ENCODE measurements around the gene ARSK.

The ARSK gene

DNA sequence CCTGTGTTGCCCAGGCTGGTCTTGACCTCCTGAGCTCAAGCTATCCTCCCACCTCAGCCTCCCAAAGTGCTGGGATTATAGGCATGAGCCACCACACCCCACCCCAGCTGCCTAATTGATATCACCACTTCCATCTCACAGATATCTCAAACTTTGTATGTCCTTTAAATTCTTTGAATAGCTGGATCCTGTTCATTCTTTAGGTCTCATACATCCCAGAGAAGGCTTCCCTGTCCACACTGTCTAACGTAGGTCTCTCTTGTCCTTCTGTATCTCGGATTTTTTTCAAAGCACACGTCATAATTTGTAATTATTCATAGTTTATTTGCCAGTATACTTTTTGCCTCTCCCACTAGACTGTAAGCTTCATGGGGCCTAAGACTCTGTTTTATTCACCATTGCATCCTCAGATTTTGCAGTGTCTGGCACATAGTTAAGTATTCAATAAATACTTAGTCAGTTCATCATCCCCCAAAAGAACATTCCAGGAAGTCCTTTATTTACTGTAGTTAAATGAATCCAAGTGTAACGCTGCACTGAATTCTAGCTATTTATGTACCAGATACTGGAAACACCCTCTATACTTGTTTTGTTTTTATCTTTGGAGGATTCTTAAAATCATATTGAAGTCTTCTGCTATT lies 10.5 kb downstream of the ARSK start:
- no peak for DNase-seq

DNA sequence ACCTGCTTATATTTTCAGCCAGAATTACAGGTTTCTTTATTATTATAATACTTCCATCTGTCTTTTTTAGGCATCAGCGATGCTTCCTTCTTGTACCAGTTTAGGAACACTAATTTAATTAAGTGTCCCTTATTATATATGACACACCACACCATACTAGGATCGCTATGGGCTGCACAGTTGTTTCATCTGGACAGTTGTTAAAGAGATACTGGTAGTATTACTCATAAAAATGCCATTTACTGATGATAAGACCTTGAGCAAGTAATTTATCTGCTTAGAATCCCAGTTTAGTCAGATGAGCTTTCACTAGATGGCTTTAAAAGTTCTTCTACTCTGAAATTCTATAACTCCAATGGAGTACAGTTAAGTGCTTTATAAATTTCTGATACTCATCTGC lies 17.1 kb downstream of the ARSK start:
- no peak for DNase-seq

DNA sequence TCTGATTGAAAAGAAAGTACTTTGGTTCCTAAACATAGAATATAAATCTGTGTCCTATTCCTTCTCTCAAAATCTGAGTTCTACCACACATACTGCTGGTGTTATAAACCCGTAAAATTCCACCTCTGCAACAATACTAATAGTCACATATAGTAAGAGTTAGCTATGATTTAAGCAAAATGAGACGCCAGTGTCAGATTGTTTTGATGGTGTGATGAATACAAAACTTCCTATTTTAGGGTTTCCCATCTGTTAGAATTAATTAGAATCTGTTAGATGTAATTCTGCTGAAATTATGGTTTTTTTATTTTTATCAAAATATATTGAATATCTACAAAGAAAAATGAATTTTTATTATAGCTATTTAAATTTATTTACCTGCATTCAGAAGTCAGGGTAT lies 26.7 kb downstream of the ARSK start:
- no peak for DNase-seq

DNA sequence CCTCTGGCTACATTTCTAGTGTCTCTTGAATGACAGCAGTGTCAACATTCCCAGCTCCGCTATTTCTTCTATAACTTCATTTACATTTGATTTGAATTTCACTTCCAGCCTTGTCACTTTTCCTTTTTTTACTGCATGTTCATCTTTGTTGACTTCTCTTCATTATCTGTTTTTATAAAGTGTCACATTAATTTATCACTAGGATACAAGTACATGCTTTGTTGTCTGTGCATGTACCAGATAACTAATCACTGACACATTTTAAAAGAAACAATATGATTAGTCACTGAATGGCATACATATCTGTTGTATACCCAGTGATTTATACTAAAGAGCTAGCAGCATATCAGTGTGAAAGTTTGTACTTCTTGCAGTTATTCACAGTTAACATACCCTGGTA lies 29.1 kb downstream of the ARSK start:
- no peak for DNase-seq

DNA sequence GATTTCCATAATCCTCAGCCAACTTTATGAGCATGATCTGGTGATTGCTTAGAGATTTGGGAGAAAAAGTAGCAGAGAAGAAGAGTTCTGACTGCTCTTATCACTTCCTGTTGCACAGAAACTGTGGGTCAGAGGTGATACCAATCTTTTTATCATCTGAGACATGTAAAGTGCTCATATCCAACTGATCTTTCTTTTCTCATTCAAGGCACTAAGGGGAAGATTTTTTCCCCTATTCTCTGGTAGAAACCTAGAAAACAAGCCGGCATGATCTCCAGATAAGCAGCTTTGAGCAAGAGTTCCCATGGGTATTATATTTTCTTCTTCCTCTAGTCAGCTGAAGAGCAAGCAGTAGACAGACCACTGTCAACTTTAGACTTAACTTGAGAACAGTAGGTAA lies 36.0 kb downstream of the ARSK start:
- DNase-seq = no peak

DNA sequence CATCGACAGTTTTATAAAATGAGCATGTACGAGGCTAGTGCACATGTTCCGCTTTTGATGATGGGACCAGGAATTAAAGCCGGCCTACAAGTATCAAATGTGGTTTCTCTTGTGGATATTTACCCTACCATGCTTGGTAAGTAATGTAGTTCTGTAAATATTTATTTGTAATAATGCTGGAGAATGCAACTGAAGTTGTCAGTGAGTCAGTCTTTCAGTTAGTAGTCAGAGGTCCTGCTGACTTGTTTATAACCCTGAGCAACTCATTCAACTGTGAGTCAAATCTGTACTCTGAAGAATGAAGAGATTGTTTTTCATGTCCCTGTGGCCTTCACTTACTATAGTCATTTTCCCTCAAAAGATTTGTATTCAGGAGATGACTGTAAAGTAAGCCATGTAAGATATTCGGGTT lies 36.6 kb downstream of the ARSK start:
- no peak for DNase-seq

DNA sequence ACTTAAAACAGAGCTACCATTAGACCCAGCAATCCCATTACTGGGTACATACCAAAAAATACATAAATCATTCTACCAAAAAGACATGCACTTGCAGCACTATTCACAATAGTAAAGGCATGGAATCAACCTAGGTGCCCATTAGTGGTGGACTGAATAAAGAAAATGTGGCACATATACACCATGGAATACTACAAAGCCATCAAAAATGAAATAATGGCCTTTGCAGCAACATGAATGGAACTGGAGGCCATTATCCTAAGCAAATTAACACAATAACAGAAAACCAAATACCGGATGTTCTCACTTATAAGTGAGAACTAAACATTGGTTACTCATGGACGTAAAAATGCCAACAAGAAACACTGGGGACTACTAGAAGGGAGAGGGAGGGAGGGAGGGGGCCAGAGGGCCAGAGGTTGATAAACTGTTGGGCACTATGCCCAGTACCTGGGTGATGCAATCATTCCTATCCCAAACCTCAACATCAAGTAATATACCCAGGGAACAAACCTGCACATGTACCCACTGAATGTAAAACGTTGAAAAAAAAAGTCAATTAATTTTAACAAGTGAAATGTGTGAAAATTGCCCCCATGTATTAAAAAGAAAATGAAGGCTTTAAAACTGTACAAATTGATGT lies 40.5 kb downstream of the ARSK start:
- DNase-seq = no peak

DNA sequence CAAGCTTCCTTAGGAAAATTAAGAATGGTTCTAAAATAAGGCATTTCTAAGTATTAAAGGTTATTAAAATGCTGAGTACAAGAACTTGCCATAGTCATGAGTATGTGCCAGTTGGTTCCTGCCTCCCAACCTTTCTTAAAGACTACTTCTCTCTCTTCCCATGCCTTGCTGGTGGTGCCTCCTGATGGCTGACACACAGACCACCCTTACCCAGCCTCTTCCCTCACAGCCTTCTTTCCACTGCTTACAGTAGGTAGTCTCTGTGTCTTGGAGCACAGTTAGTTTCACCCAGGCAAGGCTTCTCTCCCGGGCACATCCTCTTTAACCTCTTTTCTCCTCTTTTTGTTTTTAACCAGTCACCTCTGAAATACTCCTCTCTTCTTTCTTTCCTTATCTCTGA lies 44.4 kb downstream of the ARSK start:
- DNase-seq = no peak

DNA sequence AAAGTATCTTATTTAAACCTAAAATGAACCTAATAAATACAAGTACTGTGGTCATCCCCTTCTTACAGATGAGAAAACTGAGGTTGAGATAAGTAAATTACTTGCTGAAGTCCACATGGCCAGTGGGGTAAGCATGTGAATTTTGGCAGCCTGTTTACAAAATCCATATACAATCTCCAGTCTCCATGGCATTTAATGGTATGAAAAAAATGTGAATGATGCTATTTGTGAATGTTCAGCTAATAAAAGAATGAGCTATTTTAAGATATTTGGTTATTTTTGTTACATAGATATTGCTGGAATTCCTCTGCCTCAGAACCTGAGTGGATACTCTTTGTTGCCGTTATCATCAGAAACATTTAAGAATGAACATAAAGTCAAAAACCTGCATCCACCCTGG lies 45.7 kb downstream of the ARSK start:
- no peak for DNase-seq

DNA sequence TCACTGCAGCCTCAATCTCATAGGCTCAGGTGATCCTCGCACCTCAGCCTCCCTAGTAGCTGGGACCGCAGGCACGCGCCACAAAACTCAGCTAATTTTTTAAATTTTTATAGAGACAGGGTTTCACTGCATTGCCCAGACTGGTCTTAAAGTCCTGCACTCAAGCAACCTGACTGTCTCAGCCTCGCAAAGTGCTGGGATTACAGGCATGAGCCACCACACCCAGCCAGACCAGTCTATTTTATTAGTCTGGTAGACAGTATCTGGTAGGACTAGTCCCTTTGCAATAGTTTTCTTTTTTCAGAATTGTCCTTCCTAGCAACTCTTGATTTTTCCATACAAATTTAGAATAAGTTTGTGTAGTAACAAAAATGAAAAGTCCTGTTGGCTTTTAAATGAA lies 50.9 kb downstream of the ARSK start:
- no peak for DNase-seq

DNA sequence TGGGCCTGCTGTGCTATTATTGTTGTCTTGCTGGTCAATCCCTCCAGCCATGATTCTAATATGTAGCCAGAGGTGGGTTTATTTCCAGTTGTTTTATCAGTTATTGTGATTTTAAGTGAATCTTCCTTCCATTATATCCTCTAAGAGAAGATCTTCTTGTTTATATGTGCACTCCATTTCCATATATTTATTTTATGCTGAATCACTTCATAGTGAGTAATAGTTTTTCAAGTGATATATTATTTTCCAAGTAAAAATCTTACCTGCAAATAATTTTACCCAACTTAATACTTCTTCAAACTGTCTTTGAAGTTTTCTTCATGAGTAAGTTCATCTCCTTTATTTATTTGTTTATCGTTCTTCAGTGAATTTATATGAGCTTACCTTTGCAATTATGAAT lies 51.5 kb downstream of the ARSK start:
- DNase-seq = no peak

DNA sequence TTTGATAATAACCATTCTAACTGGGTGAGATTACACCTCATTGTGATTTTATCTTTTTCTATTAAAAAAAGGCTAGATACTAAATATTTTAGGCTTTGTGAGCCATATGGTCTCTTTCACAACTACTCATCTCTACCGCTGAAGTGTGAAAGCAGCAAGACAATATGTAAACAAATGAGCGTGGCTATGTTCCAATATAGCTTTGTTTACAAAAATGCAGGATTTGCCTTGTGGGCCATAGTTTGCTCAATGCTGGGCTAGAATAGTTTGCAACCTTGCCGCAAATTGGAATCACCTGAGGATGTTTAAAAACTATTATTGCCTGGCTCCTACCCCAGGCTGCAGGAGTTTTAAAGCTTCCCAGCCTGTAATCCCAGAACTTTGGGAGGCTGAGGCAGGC lies 54.8 kb downstream of the ARSK start:
- no peak for DNase-seq

DNA sequence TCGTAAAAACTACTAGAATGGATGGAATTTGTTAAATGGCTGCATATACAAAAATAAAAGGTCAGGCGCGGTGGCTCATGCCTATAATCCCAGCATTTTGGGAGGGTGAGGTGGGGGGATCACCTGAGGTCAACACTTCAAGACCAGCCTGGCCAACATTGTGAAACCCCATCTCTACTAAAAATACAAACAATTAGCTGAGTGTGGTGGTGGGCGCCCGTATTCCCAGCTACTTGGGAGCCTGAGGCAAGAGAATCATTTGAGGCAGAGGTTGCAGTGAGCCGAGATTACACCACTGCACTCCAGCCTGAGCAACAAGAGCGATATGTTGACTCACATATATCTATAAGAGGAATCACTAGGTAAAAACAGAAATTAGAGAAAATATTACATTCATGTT lies 55.6 kb downstream of the ARSK start:
- DNase-seq = no peak

DNA sequence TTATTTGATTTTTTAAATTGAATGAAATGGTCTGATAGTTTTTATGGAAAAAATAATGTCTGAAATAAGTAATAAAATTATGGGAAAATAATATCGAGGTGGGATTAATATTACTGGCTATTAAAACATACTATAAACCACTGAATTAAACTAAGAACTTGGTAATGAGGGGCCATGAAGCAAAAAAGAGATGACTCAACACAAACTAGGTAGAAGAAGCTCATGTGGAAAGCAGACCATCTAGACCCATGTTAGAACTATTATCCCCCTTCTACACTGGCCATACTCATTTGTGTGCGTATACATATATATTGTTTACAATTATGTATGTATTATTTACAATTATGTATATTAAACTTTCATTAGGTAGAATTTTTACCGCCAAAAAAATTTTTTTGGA lies 56.5 kb downstream of the ARSK start:
- DNase-seq = no peak

DNA sequence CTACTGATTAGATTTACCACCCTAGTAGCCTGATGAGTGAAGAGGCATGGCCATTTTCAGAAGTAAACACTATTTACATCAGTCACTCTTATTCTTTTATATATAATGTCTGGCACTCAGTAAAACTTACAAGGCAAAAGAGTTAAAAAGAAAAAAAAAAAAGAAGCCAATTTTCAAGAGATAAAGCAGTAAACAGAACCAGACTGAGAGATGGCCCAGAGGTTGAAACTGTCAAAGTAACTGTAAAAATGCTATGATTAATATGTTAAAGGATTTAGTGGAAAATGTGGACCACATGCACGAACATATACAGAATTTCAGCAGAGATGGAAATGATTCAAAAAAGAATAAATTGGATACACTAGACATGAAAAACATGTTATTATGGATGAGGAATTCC lies 58.6 kb downstream of the ARSK start:
- no peak for DNase-seq

DNA sequence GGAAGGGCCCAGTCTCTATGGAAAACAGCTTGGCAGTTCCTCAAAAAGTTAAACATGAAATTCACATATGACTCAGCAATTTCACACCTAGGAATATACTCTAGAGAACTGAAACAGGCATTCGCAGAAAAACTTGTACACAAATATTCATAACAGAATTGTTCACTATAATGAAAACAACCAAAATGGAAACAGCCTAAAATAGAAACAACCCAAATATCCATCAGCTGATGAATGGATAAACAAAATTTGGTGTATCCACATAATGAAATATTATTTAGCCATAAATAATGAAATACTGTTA lies 60.2 kb downstream of the ARSK start:
- no peak for DNase-seq

DNA sequence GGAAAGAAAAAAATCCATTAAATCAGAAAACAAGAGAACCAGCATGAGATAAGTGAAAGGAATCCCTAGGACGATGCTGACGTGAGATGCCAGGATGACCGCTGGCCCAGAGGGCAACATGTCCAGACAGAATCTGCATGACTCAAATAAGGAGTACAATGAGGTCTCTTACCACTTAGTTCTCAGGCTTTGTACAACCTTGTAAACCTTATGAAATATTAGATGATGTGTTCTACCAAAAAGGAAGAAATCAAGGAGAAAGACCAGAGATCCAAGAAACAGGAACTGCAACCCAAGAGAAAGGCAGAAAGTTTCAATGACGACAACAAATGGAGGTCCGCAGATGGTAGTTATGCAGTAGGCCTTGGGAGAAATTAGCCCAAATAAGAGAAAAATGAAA lies 62.2 kb downstream of the ARSK start:
- DNase-seq = no peak

DNA sequence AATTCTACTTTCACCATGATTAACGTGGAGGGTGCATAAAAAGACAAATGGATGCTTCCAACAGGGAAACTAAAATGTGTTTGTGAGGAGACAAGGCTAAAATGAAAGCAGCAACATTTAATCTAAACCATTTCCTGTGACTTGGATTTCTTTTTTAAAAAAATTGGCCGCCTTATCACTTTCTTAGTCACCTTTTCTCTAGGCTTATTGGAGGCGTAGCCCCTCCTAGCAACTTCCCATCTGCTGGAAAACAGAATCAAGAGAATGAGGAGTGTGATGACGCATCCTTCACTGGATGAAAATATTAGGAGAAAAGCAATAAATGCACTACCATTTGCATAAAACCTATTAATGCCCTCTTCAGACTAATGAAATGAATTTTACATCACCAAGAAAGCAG lies 64.2 kb downstream of the ARSK start:
- no peak for DNase-seq

DNA sequence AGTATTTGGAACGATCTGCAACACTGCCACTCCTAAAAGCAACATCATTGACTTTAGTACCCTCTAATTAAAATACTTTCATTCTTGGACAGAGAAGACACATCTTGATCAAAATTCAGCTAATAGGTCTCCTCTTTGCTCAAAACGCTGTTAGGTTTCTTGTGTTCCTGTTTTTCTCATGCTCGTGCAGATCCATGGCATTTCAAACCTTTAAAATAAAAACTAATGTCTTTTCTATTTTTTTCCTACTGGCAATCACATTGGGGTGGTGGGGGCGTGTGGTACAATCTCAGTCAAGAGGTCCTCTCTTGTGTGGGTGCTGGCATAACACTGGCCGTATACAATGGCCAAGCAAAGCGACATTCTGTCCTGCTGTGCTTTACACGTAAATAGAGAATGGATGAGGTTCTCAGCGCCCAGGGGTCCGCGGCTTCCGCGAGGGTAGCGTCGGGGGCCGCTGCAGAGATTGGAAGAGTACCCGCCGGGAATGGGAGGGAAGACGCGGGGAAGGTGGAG lies 64.7 kb downstream of the ARSK start:
- DNase-seq = no peak

DNA sequence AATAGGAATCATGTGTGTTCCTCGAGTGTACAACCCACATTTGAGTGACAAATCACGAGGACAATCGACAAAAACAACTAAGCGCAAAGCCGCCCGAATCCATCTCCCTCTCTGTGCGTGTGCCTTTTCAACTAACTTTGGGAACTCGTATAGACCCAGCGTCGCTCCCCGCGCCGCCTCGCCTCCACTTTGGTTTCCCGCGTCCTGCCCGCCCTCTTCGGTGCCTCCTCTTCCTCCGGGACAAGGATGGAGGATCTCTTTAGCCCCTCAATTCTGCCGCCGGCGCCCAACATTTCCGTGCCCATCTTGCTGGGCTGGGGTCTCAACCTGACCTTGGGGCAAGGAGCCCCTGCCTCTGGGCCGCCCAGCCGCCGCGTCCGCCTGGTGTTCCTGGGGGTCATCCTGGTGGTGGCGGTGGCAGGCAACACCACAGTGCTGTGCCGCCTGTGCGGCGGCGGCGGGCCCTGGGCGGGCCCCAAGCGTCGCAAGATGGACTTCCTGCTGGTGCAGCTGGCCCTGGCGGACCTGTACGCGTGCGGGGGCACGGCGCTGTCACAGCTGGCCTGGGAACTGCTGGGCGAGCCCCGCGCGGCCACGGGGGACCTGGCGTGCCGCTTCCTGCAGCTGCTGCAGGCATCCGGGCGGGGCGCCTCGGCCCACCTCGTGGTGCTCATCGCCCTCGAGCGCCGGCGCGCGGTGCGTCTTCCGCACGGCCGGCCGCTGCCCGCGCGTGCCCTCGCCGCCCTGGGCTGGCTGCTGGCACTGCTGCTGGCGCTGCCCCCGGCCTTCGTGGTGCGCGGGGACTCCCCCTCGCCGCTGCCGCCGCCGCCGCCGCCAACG lies 65.3 kb downstream of the ARSK start, which contains the start of gene GPR150:
TSS of gene GPR150 (plus strand) at position 58 of the 840 bp plus-strand sequence. CDS start at position 247, 189 bp downstream.
- peak in 1 of 2 experiments; percentile 36 for DNase-seq

DNA sequence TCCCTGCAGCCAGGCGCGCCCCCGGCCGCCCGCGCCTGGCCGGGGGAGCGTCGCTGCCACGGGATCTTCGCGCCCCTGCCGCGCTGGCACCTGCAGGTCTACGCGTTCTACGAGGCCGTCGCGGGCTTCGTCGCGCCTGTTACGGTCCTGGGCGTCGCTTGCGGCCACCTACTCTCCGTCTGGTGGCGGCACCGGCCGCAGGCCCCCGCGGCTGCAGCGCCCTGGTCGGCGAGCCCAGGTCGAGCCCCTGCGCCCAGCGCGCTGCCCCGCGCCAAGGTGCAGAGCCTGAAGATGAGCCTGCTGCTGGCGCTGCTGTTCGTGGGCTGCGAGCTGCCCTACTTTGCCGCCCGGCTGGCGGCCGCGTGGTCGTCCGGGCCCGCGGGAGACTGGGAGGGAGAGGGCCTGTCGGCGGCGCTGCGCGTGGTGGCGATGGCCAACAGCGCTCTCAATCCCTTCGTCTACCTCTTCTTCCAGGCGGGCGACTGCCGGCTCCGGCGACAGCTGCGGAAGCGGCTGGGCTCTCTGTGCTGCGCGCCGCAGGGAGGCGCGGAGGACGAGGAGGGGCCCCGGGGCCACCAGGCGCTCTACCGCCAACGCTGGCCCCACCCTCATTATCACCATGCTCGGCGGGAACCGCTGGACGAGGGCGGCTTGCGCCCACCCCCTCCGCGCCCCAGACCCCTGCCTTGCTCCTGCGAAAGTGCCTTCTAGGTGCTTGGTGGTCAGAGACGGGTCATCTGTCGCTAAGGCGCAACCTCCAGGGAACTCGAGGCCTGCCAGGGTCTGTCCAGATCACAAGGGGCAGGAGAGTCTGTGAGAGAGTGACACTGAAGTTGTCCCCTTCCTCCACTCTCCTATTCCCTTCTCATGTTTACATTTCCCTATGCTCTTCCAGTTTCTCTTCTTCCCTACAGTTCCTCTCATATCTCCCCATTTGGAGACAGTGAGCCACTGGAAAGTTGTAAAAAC lies 66.3 kb downstream of the ARSK start:
- peak in 1 of 2 experiments; percentile 17 for DNase-seq

DNA sequence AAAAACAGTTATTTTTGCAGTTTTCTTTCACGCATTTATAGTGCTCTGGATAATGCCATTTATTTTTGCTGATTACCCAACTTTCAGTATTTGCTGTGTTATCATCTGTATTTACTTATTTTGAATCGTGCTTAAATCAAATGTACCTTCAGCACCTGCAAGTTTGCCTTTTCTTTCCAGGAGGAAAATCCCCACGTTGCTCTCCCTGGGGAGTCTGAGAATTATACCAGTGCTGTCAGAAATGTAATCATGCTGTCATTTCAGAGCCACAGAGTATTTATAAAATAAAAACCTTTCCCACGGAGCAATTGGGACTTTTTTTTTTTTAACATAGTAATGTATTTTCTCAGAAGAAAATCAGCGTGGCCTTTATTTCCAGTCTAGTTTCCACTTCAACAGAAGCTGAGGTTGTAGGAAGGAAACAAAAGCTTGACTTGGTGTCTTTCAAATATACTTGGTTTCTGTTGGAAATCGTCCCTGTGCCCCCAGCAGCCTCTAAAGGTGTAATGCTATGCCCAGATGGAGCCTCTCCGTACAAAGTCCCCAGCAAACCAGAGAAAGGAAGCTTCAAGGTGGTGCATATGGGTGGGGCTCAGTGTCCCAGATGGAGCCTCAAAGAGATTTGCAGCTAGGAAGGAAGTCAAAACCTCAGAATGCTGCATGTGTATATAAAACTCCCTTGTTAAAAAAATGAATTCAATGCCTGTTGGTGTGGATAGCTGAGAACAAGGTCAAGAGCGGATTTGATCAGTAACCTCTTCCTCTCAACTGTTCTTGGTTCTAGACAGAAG lies 67.1 kb downstream of the ARSK start:
- DNase-seq = no peak
